ENCODE measurements around the gene TTC29. TPM values are rescaled to one million over a fixed set of nuclear protein-coding genes. Genes with fewer than 3 reads are reported as not detected.

The TTC29 gene
- total RNA-seq, 1 experiment from 2014 or later: not detected

DNA sequence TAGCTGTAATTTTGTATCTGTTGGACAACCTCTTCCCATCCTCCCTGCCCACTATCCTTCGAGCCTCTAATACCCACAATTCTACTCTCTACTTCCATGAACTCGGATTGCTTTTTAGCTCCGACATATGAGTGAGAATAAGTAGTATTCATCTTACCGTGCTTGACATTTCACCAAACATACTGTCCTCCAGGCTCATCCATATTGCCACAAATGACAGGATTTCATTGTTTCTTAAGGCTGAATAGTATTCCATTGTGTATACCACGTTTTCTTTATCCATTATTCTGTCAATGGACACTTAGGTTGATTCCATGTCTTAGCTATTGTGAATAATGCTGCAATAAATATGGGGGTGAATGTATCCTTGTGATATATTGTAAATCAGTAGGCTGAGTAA is 26.4 kb upstream of the TTC29 start:
- Mint-ChIP-seq H3K4me3 (ENCODE audit: unreplicated experiment) (no peak overlapping the region), H3K27me3 (ENCODE audit: insufficient read depth, unreplicated experiment) (peaks cover 13% of the 10 kb centered on the region), H3K36me3 (ENCODE audit: insufficient read depth, unreplicated experiment) (no peaks in the 10 kb centered on the region), H3K27ac (ENCODE audit: unreplicated experiment) (no peak overlapping the region), H3K4me1 (ENCODE audit: low read depth, unreplicated experiment) (no peaks in the 10 kb centered on the region), H3K9me3 (ENCODE audit: unreplicated experiment) (no peaks in the 10 kb centered on the region)
- BruUV-seq (replicated peaks): no TSS peak
- Histone ChIP-seq H3K9me3 (no peaks in the 10 kb centered on the region), H3K36me3 (ENCODE audit: control insufficient read depth, insufficient read depth, low read length) (no peaks in the 10 kb centered on the region), H3K4me3 (ENCODE audit: low read depth, low read length) (no peak overlapping the region), H3K4me1 (no peaks in the 10 kb centered on the region), H3K27me3 (replicated peaks; ENCODE audit: control insufficient read depth, insufficient read depth, low read length) (no peaks in the 10 kb centered on the region)
- ChIA-PET CTCF (no interaction called here), POLR2A (no interaction called here)
- no peak for DNase-seq
- intact Hi-C loops (cut with micrococcal nuclease; ENCODE audit: unreplicated experiment): no loop called here
- TF ChIP-seq, protein P1, sequence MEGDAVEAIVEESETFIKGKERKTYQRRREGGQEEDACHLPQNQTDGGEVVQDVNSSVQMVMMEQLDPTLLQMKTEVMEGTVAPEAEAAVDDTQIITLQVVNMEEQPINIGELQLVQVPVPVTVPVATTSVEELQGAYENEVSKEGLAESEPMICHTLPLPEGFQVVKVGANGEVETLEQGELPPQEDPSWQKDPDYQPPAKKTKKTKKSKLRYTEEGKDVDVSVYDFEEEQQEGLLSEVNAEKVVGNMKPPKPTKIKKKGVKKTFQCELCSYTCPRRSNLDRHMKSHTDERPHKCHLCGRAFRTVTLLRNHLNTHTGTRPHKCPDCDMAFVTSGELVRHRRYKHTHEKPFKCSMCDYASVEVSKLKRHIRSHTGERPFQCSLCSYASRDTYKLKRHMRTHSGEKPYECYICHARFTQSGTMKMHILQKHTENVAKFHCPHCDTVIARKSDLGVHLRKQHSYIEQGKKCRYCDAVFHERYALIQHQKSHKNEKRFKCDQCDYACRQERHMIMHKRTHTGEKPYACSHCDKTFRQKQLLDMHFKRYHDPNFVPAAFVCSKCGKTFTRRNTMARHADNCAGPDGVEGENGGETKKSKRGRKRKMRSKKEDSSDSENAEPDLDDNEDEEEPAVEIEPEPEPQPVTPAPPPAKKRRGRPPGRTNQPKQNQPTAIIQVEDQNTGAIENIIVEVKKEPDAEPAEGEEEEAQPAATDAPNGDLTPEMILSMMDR (IDR thresholded peaks at IDR 0.05; ENCODE audit: insufficient read depth in 1 of 2, low read depth in 1 of 2, low read length in 1 of 2, severe bottlenecking in 1 of 2, unreplicated experiment in 1 of 2): no peak

DNA sequence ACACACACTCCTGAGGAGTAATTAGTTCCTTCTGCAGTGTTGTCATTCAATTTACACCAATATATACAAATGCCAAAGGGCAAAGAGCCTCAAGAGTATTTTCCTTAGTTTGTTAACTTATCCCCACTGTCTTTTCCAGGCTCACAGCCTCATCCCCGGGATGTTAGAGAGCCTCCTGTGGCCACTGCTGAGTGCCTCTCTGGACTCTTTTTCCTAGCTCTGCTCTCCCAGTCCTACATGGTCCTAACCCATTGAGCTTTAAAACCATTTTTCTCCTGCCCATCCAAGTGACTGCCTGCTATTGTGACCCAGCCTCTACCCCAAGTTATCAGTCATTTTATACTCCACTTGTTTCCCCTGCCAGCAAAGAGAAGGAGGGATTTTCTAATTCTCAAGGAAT is 23.5 kb upstream of the TTC29 start:
- no peaks in the 10 kb centered on the region for H3K36me3 ChIP-seq (ENCODE audit: control insufficient read depth, insufficient read depth, low read length)
- no peak overlapping the region for H3K4me3 Mint-ChIP-seq (ENCODE audit: unreplicated experiment)
- no peak overlapping the region for H3K27ac Mint-ChIP-seq (ENCODE audit: unreplicated experiment)
- H3K27me3 Mint-ChIP-seq (ENCODE audit: insufficient read depth, unreplicated experiment): peaks cover 2% of the 10 kb centered on the region
- ChIA-PET POLR2A (no interaction called here), CTCF (no interaction called here)
- H3K4me1 Mint-ChIP-seq (ENCODE audit: low read depth, unreplicated experiment): no peaks in the 10 kb centered on the region
- no peak overlapping the region for H3K4me3 ChIP-seq (ENCODE audit: low read depth, low read length)
- H3K4me1 ChIP-seq: no peaks in the 10 kb centered on the region
- H3K9me3 Mint-ChIP-seq (ENCODE audit: unreplicated experiment): no peaks in the 10 kb centered on the region
- no TSS peak for BruUV-seq (replicated peaks)
- no peaks in the 10 kb centered on the region for H3K36me3 Mint-ChIP-seq (ENCODE audit: insufficient read depth, unreplicated experiment)
- DNase-seq: no peak
- H3K9me3 ChIP-seq: no peaks in the 10 kb centered on the region
- intact Hi-C loops (cut with micrococcal nuclease; ENCODE audit: unreplicated experiment): no loop called here
- TF ChIP-seq, protein P1 (IDR thresholded peaks at IDR 0.05; ENCODE audit: insufficient read depth in 1 of 2, low read depth in 1 of 2, low read length in 1 of 2, severe bottlenecking in 1 of 2, unreplicated experiment in 1 of 2): no peak
- no peaks in the 10 kb centered on the region for H3K27me3 ChIP-seq (replicated peaks; ENCODE audit: control insufficient read depth, insufficient read depth, low read length)

DNA sequence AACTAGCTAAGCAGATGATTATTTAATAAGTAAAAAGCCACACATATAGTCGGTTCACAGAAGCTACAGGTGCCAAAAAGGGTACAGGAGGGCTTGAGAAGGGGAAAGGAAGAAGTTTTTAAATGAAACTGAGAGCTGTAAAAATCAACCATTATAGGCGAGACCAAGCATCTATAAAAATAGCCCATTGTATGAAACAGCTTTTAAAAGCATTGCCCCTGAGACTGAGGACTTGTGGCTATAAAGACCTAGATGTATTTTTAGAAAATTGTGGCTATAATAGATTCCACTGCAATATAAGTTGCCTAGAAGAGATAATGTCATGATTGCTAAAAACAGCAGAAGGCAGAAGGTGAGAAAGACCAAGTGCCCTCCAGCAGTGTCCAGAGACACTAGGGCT is 15.0 kb upstream of the TTC29 start:
- no peak overlapping the region for H3K27ac Mint-ChIP-seq (ENCODE audit: unreplicated experiment)
- H3K9me3 Mint-ChIP-seq (ENCODE audit: unreplicated experiment): no peaks in the 10 kb centered on the region
- Histone ChIP-seq H3K27me3 (replicated peaks; ENCODE audit: control insufficient read depth, insufficient read depth, low read length) (no peaks in the 10 kb centered on the region), H3K4me1 (no peaks in the 10 kb centered on the region), H3K9me3 (no peaks in the 10 kb centered on the region), H3K4me3 (ENCODE audit: low read depth, low read length) (no peak overlapping the region), H3K36me3 (ENCODE audit: control insufficient read depth, insufficient read depth, low read length) (no peaks in the 10 kb centered on the region)
- DNase-seq: no peak
- CTCF ChIA-PET: no interaction called here
- H3K36me3 Mint-ChIP-seq (ENCODE audit: insufficient read depth, unreplicated experiment): no peaks in the 10 kb centered on the region
- no TSS peak for BruUV-seq (replicated peaks)
- H3K4me1 Mint-ChIP-seq (ENCODE audit: low read depth, unreplicated experiment): no peaks in the 10 kb centered on the region
- TF ChIP-seq, protein P1 (IDR thresholded peaks at IDR 0.05; ENCODE audit: insufficient read depth in 1 of 2, low read depth in 1 of 2, low read length in 1 of 2, severe bottlenecking in 1 of 2, unreplicated experiment in 1 of 2): no peak
- H3K4me3 Mint-ChIP-seq (ENCODE audit: unreplicated experiment): no peak overlapping the region
- intact Hi-C loops (cut with micrococcal nuclease; ENCODE audit: unreplicated experiment): no loop called here
- peaks cover 16% of the 10 kb centered on the region for H3K27me3 Mint-ChIP-seq (ENCODE audit: insufficient read depth, unreplicated experiment)
- POLR2A ChIA-PET: no interaction called here
